LNCAP (cell line): Measurements from ENCODE around the gene KLC4.

Experiments used
- TF ChIP-seq, protein P1 (sequence below): fragments of 450-650 bp; IDR thresholded peaks from 2 replicates; pipeline ENCODE4 v1.5.1; 2017; ENCODE audit warnings: mild to moderate bottlenecking

KLC4 gene

DNA sequence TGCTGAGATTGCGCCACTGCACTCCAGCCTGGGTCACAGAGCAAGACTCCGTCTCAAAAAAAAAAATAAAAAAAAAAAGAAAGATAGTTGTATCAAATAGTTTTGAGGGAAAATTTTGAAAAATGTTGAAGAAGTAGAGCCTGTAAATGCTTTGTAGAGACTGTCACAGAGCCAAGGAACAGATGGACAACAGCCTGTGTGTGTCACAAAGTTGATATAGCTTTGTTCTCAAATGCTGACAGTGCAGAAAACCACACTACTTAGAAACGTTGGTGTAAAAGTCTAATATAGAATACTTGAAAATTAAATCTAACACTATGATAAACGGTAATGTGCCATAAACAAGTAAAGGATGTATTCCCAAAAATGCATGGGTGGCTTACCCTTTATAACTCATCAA, 42.1 kb downstream of the KLC4 start:
- TF ChIP-seq, protein P1, sequence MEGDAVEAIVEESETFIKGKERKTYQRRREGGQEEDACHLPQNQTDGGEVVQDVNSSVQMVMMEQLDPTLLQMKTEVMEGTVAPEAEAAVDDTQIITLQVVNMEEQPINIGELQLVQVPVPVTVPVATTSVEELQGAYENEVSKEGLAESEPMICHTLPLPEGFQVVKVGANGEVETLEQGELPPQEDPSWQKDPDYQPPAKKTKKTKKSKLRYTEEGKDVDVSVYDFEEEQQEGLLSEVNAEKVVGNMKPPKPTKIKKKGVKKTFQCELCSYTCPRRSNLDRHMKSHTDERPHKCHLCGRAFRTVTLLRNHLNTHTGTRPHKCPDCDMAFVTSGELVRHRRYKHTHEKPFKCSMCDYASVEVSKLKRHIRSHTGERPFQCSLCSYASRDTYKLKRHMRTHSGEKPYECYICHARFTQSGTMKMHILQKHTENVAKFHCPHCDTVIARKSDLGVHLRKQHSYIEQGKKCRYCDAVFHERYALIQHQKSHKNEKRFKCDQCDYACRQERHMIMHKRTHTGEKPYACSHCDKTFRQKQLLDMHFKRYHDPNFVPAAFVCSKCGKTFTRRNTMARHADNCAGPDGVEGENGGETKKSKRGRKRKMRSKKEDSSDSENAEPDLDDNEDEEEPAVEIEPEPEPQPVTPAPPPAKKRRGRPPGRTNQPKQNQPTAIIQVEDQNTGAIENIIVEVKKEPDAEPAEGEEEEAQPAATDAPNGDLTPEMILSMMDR = no peak

DNA sequence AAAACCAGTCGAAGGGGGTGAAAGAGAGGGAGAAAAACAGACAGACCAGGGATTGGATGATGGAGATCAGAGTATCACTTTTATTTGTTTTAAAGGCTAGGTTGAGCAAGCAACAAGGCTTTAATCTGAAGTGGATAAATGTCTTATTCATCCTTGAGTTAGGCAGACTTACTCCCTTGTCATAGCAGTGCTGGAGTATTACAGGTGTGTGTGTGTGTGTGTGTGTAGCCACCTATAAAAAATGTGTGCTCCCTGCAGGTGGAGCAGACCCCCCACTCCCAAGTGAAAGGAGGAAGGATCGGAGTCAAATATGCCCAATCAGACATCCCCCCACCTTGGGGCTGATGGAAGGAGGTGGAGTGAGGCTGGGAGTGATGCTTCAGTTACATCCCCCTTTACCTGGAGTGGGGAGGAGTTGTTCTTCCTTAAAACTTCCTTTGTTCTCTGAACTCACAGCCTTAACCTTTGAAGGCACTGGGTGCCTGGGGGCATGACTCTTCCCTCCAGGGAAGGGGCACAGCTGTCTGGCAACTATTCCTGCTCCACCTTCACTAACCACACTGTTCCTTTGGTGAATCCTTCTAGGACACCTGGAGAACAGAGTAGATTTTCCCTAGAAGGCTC, 43.9 kb downstream of the KLC4 start:
- TF ChIP-seq, protein P1 = no peak

DNA sequence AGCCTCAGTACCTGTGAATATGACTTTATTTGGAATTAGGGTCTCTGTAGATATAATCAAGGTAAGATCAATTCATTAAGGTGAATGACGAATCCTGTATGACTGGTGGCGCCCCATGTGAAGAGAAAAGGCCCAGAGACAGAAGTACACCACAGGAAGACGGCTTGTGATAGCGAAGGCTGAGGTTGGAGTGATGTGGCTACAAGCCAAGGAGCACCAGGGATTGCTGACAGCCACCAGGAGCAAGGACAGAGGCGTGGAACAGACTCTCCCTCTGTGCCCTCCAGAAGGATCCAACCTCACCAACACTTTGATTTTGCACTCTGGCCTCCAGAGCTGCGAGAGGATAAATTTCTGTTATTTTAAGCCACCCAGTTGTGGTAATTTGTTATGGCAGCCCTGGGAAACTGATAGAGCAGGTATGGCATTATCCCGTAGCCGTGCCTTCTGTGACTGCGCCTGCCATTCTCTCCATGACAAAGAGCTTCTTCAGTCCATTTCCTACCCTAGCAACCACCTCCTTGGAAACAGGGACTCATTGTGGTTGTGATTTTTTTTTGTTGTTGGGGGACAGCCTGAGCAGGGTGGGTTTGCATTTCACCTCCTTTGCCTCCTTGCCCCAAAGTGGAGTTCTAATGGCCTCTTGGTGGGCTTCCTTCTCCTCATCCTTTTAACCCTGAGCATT, 46.2 kb downstream of the KLC4 start:
- TF ChIP-seq, protein P1 = no peak

DNA sequence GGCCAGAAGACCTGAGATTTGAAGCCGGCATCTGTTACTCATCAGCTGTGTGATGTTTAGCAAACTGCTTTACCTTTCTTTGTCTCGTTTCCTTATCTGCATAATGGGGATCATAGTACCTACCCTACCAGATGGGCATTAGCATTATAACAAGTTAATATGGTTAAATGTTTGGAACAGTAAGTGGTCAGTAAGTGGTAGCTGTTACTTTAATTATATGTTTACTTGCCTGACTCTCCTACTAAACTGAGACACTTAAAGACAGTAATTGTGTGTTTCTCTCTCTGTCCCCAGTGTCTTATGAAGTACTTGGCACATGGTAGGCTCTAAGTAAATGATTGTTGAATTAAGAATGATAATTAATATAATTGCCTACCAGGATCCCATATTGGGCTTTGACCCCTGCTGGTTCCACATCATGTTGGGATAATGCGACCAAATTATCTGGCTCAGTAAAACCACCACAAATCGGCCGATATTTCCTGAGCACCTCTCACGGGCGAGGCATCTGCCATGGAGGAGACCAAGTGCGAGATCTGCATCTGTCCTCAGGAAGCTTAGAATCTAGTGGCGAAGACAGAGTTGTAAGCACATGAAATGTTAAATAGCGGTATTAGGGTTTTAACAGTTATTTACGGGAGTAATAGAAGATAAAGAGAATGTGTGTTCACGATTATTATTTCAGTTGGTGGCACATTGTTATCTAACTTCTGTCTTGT, 48.1 kb downstream of the KLC4 start:
- TF ChIP-seq, protein P1 = no peak

DNA sequence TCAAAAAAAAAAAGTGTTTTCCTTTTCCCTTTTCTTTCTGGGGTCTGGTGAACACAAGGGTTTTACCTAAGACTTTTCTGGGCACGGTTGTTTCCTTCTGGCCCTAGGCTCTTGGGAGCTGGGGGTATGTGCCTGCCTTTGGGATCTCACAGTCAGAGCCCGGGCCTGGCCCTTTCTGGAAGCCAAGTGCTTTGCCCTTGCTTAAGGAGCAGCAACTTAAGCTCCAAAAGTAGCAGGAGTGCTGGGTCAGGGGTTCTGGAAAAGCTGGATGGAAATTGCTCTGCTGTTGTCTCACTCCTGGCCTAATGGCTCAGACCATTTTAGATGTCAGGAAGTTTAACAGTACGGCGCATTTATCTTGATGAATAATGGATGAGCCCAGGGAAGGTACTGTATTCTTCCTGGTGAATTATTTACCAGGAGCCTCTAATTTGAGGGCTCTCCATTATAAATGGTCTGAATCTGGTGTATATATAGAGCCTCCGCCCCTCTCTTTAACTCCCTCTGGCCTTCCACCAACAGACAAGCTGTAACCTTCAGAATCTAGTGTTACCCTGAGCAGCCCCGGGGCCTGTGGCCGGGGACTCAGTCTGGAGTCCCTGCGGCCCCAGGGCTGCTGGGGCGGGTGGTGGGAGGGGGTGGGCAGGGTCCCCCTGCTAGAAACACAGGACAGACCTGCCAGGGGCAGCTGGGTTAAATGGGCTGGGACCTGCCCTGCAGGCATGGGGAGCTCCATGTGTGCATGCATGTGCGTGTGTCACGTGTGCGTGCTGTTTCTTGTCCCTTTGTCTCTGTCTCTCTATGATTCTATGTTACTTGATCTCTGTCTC, 54.2 kb downstream of the KLC4 start:
- TF ChIP-seq, protein P1 = no peak

DNA sequence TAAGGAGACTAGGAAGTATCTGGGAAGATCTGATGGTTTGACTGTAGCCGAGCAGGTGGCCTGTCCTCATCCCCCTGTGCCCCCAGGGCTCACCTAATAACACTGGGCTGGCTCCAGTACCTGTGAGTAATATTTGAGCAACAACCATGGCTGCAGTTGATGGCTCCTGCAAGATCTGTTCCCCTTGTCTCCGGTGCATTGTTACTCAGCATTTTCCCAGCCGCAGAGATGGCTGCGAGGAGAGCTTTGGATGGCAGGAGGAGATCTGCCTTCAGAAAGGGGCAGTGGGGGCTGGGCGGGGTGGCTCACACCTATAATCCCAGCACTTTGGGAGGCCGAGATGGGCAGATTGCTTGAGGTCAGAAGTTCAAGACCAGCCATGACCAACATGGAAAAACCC, 55.9 kb downstream of the KLC4 start:
- TF ChIP-seq, protein P1 = no peak

DNA sequence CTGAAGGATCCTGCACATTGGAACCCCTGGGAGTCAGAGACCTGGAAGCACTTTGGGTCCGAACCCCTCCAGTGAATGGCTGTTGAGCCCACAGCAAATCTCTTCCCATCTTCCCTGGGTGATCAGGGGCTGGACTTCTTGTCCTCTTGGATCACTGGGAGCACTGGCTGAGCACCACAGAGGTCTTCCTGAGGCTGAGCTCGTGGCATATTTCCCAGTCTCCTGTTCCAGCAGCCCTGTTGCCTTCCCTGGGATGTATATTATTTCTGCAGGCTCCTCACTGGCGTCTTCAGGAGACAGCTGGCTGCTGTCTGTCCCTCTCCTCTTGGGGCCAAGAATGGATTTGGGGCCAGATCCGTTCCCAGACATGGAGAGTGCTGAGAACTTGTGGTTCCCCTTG, 60.1 kb downstream of the KLC4 start:
- TF ChIP-seq, protein P1 = no peak
